GM20000 (cell line): ENCODE results near the gene TMC1.

Experiments used
- DNase-seq: peaks from one replicate; pipeline ENCODE4 v3.0.0; 2012; ENCODE audit warnings: low spot score
- CTCF ChIP-seq: IDR thresholded peaks from 2 replicates; pipeline ENCODE4 v1.5.1; 2012; ENCODE audit warnings: mild to moderate bottlenecking, control low read depth; ENCODE audit errors: extremely low read depth, missing control alignments

Gene TMC1

GRCh38 chr9:72600671-72601070 is 79.3 kb downstream of the TMC1 start:
- DNase-seq: no peak
- TF ChIP-seq CTCF: no peak

DNA sequence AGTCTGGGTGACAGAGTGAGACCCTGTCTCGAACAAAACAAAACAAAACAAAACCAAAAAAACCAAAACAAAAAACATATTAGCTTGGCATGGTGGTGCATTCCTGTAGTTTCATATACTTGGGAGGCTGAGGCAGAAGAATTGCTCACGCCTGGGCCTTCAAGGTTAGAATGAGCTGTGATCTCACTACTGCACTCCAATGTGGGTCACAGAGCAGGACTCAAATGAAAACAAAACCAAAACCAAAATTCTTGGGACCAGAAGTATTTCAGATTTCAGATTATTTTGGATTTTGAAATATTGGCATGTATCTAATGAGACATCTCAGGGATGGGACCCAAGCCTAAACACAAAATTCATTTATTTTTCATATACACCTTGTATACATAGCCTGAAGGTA is 80.2 kb downstream of the TMC1 start:
- TF ChIP-seq CTCF: no peak
- no peak for DNase-seq

DNA sequence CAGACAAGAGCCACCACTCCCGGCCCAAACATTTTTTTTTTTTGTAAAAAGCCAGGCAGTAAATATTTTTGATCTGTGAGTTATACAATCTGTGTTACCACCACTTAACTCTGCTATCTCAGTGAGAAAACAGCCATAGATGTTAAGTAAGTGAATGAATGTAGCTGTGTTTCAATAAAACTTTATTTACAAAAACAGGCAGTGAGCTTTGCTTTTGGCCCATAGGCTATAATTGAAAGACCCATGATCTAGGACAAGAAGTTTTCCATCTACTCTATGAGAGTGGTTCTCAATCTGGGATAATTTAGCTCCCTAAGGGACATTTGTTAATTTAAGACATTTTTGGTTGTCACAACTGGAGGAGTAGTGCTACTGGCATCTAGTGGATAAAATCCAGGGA is 91.0 kb downstream of the TMC1 start:
- DNase-seq: no peak
- TF ChIP-seq CTCF: no peak

DNA sequence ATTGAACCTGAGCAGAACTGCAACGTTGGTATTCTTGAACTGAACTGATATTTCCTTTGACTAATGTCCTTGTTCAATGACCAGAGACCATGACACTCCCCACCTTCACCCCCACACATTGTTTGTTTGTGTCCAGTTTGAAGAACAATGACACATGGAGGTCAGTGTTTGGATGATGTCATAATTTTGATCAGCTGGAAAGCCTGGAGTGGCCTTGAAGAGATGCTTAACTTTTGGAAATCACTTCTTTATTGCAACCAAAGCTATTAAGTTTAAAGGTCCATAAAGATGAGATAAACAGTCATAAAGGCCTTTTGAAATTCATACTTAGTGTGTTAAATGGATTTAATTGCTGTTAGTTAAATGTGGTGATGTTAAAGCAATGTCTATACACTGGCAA is 92.7 kb downstream of the TMC1 start:
- DNase-seq: no peak
- no peak for TF ChIP-seq CTCF

GRCh38 chr9:72615931-72616330 is 94.5 kb downstream of the TMC1 start:
- no peak for DNase-seq
- no peak for TF ChIP-seq CTCF

- DNase-seq: no peak
- no peak for TF ChIP-seq CTCF
These were observed 97.4 kb downstream of the TMC1 start for GRCh38 chr9:72618811-72619210.

DNA sequence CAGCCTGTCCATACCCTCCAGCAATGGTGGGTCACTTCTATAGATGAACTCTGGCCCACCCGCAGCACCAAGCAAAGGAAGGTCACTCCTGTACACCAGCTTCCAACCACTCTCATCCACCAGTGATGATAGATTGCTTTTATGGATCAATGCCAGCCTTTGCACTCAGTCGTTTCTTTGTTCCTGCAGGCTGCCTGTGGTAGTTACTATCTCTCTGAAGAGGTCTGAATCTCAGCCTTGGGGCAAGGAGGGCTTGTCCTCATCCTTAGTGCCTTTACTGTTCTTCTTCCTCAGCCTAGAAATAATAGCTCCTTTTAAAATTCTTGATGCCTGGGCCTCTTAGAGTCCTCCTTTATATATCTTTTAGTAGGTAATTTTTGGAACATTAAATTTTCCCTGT is 100.8 kb downstream of the TMC1 start:
- no peak for TF ChIP-seq CTCF
- DNase-seq: no peak

GRCh38 chr9:72623156-72623555 is 101.7 kb downstream of the TMC1 start:
- DNase-seq: no peak
- no peak for TF ChIP-seq CTCF
